GM18873 (cell line): Measurements from ENCODE around the gene SPSB4.

Experiments used
- ATAC-seq: cut with Tn5 transposase; IDR thresholded peaks from one replicate; pipeline ENCODE4 v1.9.1; 2021; ENCODE audit warnings: mild to moderate bottlenecking, moderate library complexity, moderate number of reproducible peaks; ENCODE audit not compliant: unreplicated experiment, low FRiP score

SPSB4 gene

DNA sequence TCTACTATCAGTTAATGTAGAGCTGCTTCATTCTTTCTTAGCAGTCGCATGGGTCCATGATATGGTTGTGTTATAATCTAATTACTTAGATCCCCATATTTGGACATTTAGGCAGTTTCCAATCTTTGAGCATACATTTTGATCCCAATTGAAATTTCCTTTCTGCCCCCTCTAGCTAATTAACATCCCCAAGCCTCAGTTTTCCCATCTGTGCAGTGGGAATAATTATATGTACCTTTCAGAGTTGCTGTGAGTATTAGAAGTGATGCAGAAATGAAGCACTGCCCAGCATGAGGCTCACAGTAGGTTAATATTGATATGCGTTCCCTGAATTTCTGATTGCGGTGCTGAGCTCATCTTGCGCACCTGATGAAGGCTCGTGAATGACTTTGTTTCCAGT lies 21.8 kb downstream of the SPSB4 start:
- no peak for ATAC-seq

GRCh38 chr3:141073580-141073979 lies 22.4 kb downstream of the SPSB4 start:
- ATAC-seq: no peak

DNA sequence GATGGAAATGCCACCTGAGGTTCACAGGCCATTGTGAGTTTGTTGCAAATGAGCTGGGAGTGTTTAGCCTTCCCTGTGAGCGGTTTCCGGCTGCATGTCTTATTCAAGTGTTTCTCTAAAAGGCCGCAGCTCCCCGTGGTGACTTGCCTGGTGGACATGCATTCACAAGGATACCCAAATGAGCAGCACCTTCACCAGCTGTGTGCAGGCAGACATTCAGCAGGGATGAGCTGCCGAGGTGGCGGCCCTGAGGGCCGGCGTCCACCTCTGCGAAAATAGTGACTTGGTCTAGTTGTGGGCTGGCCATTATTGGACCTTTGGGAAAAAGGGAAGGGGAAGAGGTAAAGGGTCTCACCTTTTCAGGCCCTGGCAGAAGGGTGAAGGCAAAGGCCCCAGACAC lies 23.4 kb downstream of the SPSB4 start:
- no peak for ATAC-seq

DNA sequence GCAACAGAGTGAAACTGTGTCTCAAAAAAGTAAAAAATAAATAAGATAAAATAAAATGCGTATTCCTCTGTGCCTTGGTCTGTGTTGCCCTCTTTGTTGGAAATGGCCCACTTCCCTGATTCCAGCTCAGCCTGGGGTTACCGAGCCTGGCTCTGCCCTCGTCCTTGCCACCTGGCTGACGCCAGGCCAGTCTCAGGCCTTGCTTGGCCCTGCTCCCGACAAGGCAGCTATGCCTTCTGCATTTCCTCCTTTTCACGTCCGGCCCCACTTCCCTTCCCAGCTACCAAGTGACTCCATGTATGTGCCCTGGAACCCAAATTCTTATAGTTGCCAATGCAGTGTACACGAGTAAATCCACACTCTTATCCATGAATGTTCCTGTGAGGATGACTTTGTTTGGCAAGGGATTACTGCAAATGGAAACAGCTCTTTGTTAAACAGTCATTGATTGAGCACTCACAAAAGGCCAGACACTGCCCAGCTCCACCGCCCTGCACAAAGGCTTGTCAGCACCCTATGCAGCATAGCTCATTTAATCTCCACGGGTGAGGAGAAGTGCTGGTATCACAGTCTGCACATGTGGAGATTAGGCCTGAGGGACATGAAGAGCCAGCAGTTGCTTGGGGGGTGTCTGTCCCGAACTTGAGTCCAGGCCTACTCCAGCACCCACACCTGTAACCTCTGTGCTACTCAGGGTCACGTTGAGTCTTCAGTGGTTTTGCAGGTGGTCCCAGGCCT lies 25.1 kb downstream of the SPSB4 start:
- no peak for ATAC-seq

DNA sequence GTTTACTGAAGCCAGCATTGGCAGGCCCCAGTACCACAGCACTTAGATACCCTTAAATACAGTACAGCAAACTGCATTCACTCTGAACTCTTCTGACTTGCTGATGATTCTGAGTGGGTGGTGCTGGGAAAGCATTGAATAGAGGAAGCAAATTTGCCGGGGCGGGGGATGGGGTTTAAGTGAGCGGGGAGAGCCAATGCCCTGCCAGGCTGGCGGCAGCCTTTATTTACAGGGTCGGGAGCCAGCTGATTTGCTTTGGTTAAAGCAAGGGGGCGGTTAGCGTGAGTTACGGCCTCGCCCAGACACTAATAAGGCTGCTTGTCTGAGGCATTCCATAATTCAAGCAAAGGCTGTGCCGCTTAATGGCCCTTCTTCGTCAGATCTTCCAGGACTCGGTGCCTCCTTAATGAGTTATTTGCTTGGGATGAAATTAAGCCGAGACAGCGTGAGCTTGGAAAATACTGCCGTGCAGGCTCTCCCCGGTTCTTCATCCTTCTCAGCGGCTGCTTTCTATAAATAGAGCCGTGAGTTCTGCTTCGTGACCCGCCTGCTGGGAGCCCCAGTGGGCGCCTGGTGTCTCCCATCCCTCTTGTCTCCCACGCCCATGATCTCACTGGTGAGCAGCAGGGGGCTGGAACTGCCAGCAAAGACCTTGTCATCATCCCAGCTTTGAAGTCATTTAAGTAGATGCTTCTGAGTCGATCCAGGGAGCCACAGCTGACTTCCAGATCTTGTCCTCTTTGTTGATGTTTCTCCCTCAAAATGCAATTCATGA lies 25.8 kb downstream of the SPSB4 start:
- ATAC-seq: no peak

- no peak for ATAC-seq
Observed at GRCh38 chr3:141077631-141078030, 26.5 kb downstream of the SPSB4 start.

DNA sequence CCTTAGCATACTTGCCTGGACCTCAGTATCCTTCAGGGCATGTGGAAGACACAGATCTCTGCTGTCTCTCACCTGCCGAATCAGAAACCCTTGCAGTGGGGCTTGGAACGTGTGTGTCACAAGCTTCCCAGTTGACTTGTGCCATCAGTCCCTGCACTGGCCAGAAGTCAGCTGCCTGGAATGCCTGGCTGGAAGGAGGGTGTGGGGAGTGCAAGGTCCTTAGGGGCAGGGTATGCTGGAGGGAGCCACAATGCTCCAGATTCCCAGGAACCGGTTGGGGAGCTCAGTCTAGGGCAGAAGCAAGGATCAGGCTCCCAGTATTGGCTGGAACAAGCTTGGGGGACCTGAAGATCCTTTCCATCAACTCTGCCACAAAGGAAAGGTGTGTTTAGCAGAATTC lies 27.1 kb downstream of the SPSB4 start:
- no peak for ATAC-seq

- no peak for ATAC-seq
Observed at GRCh38 chr3:141080431-141080830, 29.3 kb downstream of the SPSB4 start.

DNA sequence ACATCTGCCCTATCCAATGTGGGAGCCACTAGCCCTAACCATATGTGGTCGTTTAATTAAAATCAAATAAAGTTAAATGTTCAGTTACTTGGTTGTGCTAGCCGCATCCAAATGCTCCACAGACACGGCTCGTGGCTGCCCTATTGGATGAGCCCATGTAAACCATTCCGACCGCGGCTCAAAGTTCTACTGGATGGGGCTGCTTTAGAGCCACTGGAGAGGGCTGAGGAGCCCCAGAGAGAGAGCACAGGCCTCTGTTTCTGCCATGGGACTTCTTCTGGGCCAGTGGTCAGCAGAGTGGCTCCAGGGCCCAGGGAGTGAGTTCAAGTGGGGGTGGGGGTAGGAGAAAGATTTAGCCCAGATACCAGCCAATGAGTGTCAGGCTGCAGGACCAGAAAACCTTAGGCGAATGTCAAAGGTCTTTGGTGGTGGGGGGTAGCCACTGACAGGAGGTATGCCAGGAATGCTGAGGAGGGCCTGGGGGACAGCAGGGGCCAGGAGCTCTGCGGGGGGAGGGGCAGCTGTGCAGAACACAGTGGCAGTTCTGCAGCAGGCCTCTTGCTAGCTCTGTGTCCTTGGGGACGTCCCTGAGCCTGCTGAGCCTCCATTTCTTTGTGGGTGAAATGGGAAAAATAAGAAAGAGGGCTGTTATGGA lies 30.1 kb downstream of the SPSB4 start:
- ATAC-seq: no peak

DNA sequence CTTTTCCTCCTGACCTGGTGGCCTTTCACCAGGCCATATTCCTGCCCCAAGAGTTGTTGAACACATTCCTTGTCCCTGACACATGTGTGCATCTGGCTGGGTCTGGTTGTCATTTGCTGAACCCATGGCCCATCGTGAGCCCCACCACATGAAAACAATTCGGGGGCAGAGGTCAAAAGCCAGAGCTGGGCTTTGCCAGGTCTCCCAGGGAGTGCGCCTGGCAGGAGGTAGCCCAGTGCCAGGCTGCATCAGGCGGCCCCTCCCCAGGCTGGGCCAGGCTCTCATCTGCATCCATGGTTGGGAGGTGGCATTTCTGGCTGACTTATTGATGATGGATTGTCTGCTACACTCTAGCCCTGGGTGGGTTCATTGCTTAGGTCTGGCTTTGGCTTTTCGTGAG lies 30.9 kb downstream of the SPSB4 start:
- ATAC-seq: no peak

- ATAC-seq: no peak
Observed at GRCh38 chr3:141083226-141083625, 32.1 kb downstream of the SPSB4 start.

GRCh38 chr3:141083836-141084649 lies 32.9 kb downstream of the SPSB4 start:
- no peak for ATAC-seq

DNA sequence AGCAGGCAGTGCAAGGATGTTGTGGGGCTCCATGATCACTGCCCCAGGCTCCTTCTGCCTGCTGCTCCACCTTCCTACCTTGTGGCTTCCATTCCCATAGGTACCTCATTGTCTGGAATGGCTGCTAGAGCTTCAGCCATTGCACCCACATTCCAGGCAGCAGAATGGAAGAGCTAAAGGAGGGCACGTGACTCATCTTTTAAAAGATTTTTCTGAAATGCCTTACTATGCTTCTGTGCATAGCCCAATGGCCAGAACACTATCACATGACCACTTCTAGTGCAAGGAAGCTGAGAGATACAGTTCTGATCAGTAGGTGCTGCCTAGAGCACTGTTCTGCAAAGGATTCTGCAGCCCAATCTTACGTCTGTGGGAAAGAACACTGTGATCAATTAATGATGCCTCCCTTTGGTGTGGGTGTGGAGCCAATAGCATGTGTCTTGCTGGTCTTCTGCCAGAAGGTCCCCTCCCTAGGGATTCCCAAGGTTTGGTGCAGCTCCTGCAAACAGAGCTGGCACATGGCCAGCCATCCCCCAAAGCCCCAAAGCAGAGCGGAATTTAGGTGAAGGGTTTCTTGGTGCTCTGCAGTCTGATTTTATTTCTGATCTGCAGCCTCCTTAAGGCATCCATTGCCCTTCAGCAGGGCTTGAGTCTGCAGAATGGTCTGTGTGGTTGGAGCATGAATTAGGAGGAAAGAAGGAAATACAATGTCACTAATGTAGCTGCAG lies 34.4 kb downstream of the SPSB4 start:
- ATAC-seq: no peak

DNA sequence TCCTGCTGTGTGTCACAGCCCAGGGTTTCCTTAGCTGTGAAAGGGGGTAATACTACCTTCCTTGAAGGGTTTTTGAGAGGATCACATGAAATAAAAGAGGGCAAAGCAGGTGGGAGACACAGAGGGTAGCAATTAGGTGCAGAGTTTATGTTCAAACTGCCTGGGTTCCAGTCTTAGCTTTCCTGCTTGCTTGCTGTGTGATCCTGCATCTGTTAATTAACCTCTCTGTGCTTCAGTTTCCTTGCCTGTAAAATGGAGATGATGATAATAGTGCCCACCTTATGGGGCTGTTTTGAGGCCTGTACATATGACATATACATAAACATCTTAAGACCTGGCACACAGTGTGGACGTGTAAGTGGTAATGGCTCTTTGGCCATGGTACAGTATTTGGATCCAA lies 35.0 kb downstream of the SPSB4 start:
- no peak for ATAC-seq

DNA sequence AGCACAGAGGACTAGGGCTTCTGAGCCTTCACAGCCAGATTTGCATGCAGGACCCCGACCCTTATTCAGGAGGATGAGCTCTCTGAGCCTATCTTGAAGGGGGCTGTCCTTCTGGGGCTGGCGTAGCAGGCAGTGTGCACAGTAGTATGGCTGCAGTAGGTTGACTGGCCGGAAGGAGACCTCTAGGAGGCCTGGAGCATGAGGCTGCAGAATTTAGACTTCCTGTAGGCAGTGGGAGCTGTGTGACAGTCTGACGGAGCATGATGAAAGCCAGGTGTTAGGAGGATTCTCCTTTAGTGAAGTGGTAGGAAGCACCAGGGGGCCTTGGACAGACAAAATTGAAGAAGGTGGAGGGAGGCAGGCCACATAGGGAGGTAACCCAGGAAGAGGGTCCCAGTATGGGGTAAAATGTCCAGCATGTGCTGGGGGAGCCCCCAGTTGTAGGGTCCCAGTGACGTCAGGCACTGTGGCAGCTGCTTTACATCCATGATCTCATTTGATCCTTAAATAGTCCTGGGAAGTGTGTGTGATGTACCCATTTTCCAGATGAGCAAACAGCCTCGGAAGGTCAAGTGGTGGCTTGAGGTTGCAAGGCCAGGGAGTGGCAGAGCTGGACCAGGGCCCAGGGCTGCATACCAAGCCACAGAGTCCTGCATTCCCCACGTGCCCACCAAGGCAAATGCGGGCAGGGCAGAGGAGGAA lies 36.1 kb downstream of the SPSB4 start:
- ATAC-seq: no peak

GRCh38 chr3:141087778-141088130 lies 36.6 kb downstream of the SPSB4 start:
- ATAC-seq: no peak

- ATAC-seq: no peak
Observed at GRCh38 chr3:141089339-141090152, 38.4 kb downstream of the SPSB4 start.

DNA sequence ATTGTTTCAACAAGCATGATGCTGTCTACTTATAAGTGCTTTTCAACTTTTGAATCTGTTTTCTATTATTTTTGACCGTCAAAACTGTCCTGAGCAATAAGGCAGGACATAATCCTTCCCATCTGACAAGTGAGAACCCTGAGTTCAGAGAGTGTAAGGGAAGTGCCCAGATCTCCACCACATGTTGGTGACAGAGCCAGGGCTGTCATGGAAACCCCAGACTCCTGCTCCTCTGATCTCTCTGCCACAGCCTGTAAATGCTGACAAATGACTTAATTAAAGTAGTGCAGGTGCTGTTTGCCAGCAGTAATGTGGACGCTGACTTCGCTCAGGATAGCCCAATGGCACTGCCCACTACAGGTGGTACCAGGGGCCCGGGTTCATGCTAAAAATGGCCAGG lies 40.3 kb downstream of the SPSB4 start:
- ATAC-seq: no peak

DNA sequence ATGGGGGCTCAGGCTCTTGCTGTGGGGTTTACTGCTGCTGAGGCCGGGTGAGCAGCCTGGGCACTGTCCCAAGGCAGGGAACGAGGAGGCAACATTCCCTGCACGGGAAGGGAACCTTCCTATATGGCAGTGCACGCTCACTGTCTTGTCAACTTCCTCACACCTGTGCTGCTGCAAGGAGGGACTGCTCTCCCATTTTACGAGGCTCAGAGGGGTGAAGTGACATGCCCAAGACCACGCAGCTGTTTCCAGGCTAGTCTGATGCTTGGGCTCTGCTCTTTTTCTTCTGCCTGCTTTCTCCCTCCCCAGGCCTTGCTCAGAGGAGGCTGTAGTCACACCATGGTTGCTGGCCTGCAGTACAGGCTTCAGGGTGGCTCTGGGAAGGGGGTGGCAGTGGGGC lies 41.5 kb downstream of the SPSB4 start:
- no peak for ATAC-seq
